OCI-M1 (cell line): ENCODE measurements around the gene RTP5.
"Not testable (repeated sequence)": the region's sequence is repeated elsewhere in the genome, so short reads cannot be mapped to it uniquely, and the experiment has no call there.

ENCODE experiments used
- DNase-seq: peaks from one replicate; lab custom pipeline; 2025; lab: John Stamatoyannopoulos, UW

Gene RTP5

DNA sequence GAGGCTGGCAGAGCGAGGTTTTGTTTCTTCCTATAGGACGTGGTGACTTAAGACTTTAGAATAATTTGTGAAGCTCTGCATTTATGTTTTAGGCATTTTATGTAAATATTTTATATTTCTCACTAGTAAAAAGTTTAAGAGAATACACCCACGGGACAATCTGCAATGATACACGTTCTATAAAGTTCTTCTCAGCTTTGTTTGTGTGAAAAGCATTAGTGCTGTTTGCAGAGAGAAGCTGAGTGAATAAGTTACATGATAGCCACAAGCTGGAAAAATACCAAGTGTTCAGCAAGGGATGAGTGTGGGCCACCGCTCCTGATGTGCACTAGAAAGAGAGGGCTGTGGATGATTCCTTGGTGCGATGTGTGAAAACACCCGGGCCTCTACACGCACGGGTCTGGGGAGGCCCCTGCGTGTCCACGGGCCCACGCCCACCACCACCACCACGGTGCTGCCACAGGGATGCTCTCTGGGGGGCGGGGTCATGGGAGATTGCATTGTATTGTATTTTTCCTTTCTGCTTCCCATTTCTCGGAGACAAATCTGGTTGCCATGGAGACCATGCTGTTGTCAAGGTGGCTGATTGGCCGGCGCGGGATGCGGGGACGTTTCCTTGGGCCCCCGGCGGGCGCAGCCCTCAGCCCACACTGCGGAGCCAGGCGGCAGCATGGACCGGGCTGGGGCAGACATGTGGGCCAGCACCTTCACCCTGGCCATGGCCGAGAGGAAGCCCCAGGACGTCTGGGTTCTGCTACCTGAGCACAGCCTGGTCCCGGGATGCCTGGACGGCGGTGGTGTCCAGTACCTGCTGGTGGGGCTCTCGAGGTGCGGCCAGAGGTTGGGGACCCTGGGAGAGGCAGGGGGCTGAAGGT is at the start of gene RTP5:
TSS of gene RTP5 (plus strand) at position 643 of the 875 bp plus-strand sequence. CDS start at position 671, 28 bp downstream.
- DNase-seq = no peak

DNA sequence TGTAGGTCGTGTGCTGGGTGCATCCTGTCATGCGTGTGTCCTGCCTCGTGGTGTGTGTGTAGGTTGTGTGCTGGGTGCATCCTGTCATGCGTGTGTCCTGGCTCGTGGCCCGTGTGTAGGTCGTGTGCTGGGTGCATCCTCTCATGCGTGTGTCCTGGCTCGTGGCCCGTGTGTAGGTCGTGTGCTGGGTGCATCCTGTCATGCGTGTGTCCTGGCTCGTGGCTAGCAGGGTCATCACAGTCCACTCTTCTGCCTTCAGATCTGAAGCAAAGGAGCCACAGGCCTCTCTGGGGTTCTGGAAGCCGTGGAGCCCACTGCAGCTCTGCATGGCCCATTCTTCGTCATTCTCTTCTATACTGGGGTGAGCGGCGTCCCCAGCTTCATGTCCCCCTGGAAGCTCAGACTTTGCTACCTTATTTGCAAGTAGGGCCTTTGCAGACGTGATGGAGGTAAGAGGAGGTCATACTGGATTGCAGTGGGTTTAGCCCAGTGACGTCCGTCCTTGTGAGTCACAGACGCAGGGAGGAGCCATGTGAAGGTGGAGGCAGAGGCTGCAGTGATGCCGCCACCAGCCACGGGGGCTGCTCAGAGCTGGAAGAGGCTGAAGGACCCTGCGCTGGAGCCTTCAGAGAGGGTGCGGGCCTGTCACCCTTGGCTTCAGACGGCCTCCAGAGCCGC is 49.4 kb upstream of the RTP5 start:
- not testable (repeated sequence) for DNase-seq

DNA sequence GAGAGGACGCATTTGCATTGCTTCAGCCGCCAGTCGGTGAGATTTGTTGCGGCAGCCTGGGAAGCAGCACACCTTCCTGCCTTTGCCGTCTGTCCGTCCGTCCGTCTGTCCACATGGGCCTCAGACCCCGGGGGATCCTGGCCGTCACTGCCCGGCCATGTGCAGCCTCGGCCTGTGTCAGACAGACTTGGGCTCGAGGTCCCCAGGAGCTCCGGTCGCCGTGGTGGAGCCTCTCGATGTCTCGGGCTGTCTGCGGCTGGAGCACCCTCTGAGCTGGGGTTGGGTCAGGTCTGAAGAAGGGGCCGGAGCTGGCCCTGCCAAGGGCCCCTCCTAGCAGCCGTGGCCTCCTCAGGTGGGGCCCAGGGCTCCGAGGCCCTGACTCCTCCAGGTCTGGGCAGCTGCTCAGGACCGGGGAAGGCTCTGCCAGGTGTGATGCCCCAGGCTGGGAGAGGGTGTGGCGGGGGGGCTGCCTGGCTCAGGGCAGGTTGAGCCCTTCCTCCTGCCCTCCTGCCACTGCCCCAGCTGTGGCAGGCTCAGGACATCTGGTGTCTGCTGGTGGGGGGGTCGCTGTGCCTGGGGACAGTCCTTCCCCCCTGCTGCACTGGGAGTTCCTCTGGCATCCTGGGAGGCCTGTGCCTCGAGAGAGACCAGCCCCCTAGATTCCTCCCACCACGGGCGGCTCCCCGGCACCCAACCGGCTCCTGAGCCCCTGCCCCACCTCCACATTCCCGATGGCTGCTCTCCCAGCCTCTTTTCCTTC is 48.7 kb upstream of the RTP5 start:
- no peak for DNase-seq

DNA sequence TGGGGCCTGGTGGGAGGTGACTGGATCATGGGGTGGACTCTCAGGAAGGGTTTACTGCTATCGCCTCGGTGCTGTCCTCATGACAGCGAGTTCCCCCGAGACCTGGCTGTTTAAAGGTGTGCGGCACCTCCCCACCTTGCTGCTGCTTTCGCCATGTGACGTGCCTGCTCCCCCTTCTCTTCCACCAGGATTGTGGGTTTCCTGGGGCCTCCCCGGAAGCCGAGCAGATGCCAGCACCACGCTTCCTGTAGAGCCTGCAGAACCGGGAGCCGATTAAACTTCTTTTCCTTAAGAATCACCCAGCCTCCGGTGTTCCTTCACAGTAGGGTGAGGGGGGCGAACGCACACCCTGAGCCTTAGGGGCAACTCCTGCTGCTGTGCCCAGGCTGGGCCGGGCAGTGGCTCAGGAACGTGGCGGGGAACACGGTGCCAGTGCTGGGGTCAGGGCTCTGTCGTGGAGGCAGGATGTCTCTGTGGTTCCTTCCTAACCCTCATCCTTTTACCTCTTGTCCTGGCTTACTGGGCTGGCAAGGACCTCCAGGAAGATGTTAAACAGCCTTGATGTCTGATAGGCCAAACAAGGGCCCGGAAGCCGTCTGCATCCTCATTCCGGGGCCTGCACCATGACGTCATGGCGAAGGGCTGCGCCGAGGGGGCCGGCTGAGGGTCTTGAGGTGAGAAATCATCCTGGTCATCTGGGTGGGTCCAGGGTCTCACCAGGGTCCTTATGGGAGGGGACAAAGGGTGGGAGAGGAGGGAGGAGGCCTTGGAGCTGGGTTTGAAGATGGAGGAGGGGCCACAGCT is 47.9 kb upstream of the RTP5 start:
- DNase-seq = no peak

DNA sequence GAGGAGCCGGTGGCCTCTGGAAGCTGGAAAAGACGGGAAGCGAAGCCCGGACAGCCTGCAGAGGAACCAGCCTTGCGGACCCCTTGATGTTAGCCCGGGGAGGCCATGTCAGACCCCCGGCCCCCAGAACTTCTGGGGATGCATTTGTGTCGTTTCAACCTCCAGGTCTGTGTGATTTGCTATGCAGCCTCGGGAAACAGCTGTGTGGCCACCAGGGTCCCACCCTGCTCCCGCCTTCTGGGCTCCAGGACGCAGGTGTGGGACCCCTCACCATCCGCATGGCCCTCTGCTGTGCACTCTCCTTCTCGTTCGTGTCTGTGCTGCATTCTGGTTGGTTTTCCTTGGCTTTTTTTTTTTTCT is 47.3 kb upstream of the RTP5 start:
- DNase-seq = no peak

DNA sequence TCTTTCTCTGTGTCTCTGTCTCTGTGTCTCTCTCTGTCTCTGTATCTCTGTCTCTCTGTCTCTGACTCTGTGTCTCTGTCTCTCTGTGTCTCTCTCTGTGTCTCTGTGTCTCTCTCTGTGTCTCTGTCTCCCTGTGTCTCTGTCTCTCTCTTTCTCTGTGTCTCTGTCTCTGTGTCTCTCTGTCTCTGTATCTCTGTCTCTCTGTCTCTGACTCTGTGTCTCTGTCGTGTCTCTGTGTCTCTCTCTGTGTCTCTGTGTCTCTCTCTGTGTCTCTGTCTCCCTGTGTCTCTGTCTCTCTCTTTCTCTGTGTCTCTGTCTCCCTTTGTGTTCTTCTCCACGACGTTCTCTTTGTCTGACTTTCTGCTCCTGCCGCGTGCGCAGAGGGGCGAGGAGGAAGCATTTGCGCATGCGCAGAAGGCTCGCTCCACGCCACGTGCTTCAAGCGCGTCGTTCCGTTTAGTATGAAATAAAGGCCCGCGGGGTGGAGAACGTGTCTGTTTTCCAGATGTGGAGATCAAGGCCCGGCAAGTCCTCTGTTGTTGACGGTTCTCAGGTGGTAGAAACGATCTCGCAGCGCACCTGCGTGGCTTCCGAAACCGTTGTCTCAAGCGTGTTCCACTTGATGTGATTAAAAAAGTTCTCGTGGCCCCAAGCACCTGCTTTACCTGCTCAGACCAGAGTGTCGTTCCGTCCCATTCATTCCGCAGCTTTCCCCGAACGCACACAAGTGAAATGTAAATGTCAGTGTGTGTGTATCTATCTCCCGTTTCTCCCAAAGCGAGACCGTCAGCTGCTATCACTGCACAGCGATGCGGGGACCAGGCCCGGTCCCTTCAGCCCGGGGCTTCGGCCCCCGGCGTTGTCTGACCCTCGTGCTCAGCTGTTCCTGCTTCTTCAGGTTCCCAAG is 45.7 kb upstream of the RTP5 start:
- not testable (repeated sequence) for DNase-seq

DNA sequence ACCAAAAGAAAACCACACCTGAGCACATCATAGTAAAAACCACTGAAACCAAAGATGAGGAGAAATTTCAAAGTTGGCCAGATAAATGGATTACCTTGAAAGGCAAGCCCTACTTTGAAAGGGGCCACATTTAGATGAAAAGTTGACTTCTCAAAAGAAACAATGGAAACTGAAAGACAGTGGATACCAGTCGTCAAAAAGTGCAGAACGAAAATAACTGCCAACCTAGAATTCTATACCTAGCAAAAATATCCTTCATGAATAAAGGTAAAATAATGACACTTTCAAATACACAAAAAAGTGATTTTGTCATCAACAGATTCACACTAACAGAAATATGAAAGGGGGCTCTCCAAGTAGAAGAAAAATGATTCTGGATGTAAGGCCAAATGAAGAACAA is 42.1 kb upstream of the RTP5 start:
- no peak for DNase-seq

DNA sequence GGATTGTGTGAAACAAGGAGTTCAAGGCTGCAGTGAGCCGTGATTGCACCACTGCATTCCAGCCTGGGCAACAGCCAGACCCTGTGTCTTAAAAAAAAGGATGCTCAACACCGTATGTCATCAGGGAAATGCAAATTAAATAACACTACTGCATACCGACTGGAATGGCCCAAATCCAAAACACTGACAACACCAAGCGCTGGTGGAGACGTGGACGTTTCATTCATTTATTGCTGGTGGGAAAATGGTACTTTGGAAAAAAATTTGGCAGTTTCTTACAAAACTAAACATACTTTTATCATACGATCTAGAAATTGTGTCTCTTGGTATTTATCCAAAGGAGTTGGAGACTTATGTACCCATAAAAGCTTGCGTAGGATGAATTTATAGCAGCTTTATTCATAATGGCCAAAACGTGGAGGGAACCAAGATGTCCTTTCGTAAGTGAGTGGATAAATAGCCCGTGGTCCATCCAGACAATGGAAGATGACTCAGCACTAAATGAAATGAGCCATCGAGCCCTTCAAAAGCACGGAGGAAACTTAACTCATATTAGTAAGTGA is 36.3 kb upstream of the RTP5 start:
- no peak for DNase-seq

DNA sequence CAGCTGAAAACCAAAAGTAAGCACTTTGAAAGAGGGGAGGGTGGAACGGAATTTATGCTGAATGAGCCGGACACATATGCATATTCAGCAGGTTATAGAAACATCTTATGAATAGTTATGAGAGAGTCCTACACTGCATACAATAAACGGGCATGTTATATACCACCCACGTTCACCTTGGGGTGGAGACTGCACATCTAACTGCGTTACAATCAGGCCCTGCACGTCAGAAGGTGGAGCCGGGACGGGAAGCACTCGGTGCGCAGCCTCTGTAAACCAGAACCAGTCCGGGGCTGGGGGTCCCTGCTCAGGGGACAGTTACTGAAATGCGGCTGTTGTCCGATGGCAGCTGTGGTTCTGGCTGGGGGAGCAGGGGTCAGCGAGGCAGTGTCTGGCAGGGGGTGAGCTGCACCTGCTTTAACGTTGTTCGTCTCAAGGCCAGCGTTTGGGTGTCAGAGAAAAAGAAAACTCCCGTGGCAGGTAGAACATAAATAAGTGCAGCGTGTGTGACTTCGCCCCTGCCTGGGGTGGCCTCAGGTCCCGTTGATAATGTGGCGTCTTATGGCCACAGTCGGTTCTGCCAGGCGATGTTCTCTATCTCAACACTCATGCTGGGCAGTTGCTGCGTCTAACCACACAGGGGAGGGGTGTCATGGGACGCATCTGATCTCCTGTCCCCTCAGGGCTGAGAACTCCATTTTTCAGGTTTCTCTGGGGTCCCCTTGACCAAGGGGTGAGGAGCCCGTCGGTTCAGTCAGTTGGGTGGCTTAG is 35.6 kb upstream of the RTP5 start:
- not testable (repeated sequence) for DNase-seq

DNA sequence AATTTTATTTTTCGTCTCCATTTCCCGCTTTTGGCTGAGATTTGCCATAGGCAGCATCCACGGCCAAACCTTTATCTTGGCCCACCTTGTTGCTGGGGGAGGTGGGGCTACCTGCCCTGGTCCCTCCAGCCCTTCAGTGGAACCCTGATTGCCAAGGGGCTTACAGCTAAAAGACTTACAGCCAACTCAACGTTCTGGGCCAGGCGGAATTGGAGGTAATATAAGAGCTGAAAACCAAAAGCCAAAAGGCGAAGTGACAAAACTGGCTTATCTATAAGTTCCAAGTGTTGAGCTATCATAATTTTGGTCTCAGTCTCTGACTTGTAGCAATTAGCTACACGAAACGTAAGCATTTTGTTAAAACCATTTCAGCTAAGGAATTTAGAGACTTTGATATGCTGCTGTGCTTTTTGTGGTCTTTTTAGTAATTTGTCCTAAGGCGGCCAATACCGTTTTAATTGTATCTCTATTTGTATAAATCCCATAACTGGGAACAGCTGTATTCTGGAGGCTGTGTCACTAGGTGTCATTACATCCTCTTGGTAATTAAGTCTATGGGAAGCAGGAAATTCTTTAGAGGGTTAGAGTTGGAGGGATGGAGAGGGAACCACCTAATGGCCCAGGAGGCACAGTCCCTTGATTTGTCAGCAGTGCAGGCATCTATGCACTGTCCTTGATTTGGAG is 34.9 kb upstream of the RTP5 start:
- DNase-seq = peak; percentile 19

DNA sequence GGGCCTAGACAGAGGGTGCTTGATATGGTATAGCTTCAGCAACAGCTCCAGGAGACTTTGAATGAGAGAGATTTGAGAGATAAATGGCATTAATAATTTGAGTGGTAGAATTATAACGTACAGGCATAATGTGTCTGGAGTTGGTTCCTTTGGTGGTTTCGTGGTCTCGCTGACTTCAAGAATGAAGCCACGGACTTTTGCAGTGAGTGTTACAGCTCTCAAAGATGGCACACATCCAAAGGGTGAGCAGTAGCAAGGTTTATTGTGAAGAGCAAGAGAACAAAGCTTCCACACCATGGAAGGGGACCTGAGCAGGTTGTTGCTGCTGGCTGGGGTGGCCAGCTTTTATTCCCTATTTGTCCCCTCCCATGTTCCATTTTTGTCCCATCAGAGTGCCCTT is 33.9 kb upstream of the RTP5 start:
- no peak for DNase-seq

DNA sequence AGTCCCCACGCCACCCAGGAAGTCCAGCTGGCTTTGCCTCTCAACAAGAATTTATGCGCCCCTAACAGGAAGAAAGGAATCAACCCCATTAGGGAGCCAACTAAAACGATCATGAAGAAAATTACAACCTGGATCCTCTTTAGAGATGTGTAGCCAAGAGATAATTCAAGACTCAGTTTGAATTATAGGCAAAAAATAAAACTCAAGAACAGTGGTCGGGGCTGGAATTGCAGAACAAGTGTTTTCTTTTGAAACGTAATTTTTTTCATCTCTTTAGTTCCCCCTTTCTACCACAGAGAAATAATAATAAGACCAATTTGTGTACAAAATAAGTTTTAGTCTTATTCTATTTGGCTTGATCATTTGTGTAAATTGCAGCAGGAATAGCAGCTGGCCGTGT is 33.2 kb upstream of the RTP5 start:
- no peak for DNase-seq

DNA sequence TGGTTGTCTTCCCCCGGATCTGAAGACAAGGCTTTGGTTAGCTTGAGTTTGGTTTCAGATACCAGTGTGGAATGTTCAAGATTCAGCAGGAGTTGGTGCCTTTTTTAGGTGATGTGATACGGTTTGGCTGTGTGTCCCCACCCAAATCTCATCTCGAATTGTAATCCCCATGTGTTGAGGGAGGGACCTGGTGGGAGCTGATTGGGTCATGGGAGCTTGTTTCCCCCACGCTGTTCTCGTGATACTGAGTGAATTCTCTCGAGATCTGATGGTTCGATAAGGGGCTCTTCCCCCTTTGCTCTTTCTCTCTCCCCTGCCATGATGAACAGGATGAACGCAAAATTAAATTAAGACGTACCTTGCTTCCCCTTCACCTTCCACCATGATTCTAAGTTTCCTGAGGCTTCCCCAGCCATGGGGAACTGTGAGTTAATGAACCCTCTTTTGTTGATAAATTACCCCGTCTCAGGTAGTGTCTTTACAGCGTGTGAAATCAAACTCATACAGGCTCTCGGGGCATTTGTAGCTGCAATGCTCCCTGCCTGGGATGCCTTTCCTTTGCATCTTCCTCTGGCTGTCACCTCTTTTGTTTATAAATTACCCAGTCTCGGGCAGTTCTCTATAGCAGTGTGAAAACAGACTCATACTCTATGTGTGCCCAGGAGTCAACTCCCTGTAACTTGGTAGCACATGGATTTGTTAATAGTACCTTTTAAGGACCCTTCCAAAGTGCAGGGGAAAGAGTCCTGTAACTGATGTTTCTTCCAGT is 32.1 kb upstream of the RTP5 start:
- DNase-seq = no peak

DNA sequence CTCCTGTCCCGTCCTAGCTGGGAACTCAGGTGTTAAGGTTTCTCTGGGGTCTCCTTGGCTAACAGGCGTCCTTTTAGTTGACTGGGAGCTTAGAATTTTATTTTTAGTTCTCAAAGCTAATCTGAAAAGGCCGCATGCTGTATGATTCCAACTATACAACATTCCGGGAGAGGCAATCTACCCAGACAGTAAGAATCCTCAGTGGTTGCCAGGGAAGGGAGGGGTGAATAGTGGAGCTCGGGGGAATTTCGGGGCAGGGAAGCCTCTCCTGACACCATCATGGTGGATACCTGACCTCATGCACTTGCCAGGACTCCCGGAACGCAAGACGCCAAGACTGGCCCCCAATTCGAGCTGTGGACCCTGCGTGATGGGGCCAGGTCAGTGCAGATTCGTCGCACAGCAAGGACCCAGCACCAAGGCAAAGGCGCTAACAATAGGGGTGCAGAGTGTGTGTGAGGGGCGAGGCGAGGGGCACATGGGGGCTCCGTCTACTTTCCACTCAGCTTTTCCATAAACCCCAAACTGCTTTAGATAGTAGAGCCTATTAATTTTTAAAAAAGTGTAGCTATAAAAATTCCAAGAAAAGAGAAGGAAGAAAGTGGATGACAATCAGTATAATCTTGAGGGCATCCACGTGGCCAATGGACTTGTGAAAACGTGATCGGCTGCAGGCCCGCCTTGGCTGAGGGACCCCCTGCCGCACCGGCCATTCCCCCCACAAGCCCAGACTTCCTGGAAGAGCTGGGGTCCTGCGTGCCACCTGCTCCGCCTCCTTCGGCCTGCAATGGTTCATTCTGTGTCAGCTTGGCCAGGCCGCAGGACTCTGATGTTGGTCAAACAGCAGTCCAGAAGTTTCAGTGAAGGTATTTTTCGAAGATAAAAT is 28.1 kb upstream of the RTP5 start:
- no peak for DNase-seq

DNA sequence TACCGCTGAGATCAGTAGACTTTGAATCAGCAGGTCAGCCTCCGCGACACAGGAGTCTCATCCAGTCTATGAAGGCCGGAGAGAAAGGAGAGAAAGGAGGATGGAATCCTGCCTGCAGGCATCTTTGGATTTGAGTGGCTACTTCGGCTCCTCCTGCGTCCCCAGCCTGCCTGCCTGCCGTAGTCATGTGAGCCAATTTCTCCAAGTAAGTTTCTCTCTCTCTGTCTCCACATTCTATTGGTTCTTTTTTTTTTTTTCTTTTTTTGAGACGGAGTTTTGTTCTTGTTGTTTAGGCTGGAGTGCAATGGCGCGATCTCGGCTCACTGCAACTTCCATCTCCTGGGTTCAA is 27.5 kb upstream of the RTP5 start:
- no peak for DNase-seq

DNA sequence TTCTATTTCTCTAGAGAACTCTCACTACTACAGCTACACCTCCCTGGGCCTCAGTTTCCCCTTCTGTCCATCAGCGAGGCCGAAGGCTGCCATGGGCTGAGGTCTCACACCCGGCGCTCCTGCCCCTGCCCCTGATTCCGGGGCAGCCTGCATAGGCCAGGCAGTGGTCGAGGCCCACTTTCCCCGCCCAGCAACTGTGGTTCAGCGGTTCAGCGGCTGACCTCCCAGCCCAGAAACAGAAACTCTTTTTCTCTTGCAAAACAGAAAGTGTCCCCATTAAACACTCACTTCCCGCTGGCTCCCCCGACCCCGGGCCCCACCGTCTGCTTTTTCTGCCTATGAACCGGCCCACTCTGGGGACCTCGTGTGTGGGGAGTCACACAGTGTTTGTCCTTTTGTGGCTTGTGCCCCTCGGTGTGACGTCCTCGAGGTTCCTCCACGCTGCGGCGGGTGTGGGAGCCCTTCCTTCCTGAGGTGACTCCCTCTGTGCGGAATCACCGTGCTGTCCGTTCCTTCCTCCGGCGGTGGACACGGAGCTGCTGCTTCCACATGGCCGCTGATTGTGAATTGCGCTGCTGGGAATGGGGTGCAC is 26.8 kb upstream of the RTP5 start:
- peak; percentile 50 for DNase-seq
